Measurements from ENCODE around the gene HEG1.

Gene HEG1

DNA sequence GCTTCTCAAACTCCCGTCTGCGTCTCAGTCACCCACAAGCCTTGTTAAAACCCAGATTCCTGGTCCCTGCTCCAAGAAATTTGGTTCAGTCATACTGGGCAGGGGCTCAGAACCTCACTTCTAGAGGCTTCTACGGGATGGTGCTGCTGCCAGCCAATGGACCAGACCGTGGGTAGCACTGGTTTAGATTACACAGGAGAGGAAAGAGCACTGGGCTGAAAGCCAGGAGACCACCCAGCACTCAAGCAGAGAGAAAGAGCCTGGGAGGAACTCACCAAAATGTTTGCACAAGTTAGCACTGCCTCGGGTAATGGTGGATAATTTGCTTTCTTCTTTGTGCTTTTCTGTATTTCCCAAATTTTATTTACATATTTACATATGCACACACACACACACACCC is 74.3 kb downstream of the HEG1 start:
- Histone ChIP-seq H3K79me2 (ENCODE audit: control insufficient read depth, insufficient read depth, low read length, poor library complexity) (no peaks in the 10 kb centered on the region), H3K23ac (ENCODE audit: low read length) (no peak overlapping the region), H3K9ac (ENCODE audit: low read length) (no peak overlapping the region), H2AFZ (ENCODE audit: insufficient read depth, low read length, poor library complexity) (no peak overlapping the region), H3K27me3 (ENCODE audit: insufficient read depth, low read length) (no peaks in the 10 kb centered on the region), H4K91ac (ENCODE audit: low read depth, low read length) (no peak overlapping the region), H3K9me3 (ENCODE audit: insufficient read depth, low read depth, low read length) (no peaks in the 10 kb centered on the region), H2BK12ac (ENCODE audit: low read length) (no peak overlapping the region), H3K36me3 (ENCODE audit: control insufficient read depth in 1 of 2, insufficient read depth in 2 of 2, low read length in 2 of 2) (peaks cover 20 to 23% of the 10 kb centered on the region in 2 experiments), H3K27ac (ENCODE audit: low read depth, low read length) (no peak overlapping the region), H2BK120ac (ENCODE audit: insufficient read depth, low read length, poor library complexity) (no peak overlapping the region), H3K14ac (ENCODE audit: low read length) (no peak overlapping the region), H3K79me1 (ENCODE audit: low read length) (no peaks in the 10 kb centered on the region), H3K4me1 (ENCODE audit: control insufficient read depth in 1 of 2, insufficient read depth in 2 of 2, low read length in 2 of 2) (peaks cover 4 to 5% of the 10 kb centered on the region in 2 experiments), H3K4me3 (ENCODE audit: low read depth, low read length) (no peak overlapping the region), H3K4me2 (ENCODE audit: low read length) (no peak overlapping the region), H2BK5ac (ENCODE audit: low read depth, low read length, poor library complexity) (no peak overlapping the region), H2AK5ac (ENCODE audit: low read length) (no peak overlapping the region), H4K12ac (ENCODE audit: low read depth, low read length) (no peak overlapping the region), H3K4ac (ENCODE audit: low read depth, low read length) (no peak overlapping the region), H3K18ac (ENCODE audit: low read length) (no peak overlapping the region), H4K8ac (ENCODE audit: low read depth, low read length) (peak overlapping the region; percentile 11)
- no CpG with 5 or more reads among the region's 5 CpGs for WGBS (ENCODE audit: extremely low coverage, insufficient coverage, insufficient read length)
- no peak for DNase-seq

DNA sequence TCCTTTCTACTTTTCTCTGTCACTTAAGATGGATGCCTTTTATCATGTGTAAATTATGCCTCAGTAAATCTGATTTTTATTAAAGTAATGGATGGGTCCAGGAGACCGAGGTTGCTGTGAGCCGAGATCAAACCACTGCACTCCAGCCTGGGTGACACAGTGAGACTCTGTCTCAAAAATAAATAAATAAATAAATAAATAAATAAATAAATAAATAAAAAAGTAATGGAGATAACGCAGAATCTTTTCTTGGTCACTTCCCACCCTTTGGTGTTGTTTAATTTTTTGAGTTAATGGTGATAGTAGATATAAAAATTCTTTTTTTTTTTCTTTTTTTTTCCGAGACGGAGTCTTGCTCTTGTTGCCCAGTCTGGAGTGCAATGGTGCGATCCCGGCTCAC is 77.2 kb downstream of the HEG1 start:
- Histone ChIP-seq H2BK12ac (ENCODE audit: low read length) (no peak overlapping the region), H2BK120ac (ENCODE audit: insufficient read depth, low read length, poor library complexity) (no peak overlapping the region), H2AFZ (ENCODE audit: insufficient read depth, low read length, poor library complexity) (no peak overlapping the region), H3K27ac (ENCODE audit: low read depth, low read length) (no peak overlapping the region), H3K9ac (ENCODE audit: low read length) (no peak overlapping the region), H4K91ac (ENCODE audit: low read depth, low read length) (no peak overlapping the region), H2BK5ac (ENCODE audit: low read depth, low read length, poor library complexity) (no peak overlapping the region), H4K8ac (ENCODE audit: low read depth, low read length) (no peak overlapping the region), H3K4ac (ENCODE audit: low read depth, low read length) (no peak overlapping the region), H3K9me3 (ENCODE audit: insufficient read depth, low read depth, low read length) (no peaks in the 10 kb centered on the region), H2AK5ac (ENCODE audit: low read length) (no peak overlapping the region), H3K18ac (ENCODE audit: low read length) (no peak overlapping the region), H3K79me2 (ENCODE audit: control insufficient read depth, insufficient read depth, low read length, poor library complexity) (no peaks in the 10 kb centered on the region), H3K36me3 (ENCODE audit: control insufficient read depth in 1 of 2, insufficient read depth in 2 of 2, low read length in 2 of 2) (peaks cover 16 to 19% of the 10 kb centered on the region in 2 experiments), H3K4me3 (ENCODE audit: low read depth, low read length) (no peak overlapping the region), H3K4me1 (ENCODE audit: control insufficient read depth in 1 of 2, insufficient read depth in 2 of 2, low read length in 2 of 2) (no peaks in the 10 kb centered on the region), H3K79me1 (ENCODE audit: low read length) (no peaks in the 10 kb centered on the region), H4K12ac (ENCODE audit: low read depth, low read length) (no peak overlapping the region), H3K14ac (ENCODE audit: low read length) (no peak overlapping the region), H3K23ac (ENCODE audit: low read length) (no peak overlapping the region), H3K27me3 (ENCODE audit: insufficient read depth, low read length) (no peaks in the 10 kb centered on the region), H3K4me2 (ENCODE audit: low read length) (no peak overlapping the region)
- WGBS (ENCODE audit: extremely low coverage, insufficient coverage, insufficient read length) = no CpG with 5 or more reads among the region's 7 CpGs
- DNase-seq = no peak

DNA sequence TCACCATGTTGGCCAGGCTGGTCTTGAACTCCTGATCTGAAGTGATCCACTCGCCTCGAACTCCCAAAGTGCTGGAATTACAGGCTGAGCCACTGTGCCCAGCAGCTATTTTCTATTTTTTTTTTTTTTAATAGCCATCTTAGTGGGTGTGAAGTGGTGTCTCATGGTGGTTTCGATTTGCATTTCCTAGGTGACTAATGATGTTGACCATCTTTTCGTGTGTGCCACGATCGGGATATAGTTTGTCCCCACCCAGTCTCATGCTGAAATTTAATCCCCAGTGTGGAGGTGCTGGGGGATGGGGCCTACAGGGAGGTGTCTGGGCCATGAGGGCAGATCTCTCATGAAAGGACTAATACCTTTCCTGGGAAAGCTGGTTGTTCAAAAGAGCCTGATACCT is 79.4 kb downstream of the HEG1 start:
- Histone ChIP-seq H2AK5ac (ENCODE audit: low read length) (no peak overlapping the region), H3K9ac (ENCODE audit: low read length) (no peak overlapping the region), H4K91ac (ENCODE audit: low read depth, low read length) (no peak overlapping the region), H3K79me2 (ENCODE audit: control insufficient read depth, insufficient read depth, low read length, poor library complexity) (no peaks in the 10 kb centered on the region), H3K27ac (ENCODE audit: low read depth, low read length) (no peak overlapping the region), H3K4me1 (ENCODE audit: control insufficient read depth in 1 of 2, insufficient read depth in 2 of 2, low read length in 2 of 2) (no peaks in the 10 kb centered on the region), H3K14ac (ENCODE audit: low read length) (no peak overlapping the region), H3K79me1 (ENCODE audit: low read length) (no peaks in the 10 kb centered on the region), H3K4me2 (ENCODE audit: low read length) (no peak overlapping the region), H3K4me3 (ENCODE audit: low read depth, low read length) (no peak overlapping the region), H3K4ac (ENCODE audit: low read depth, low read length) (no peak overlapping the region), H3K9me3 (ENCODE audit: insufficient read depth, low read depth, low read length) (no peaks in the 10 kb centered on the region), H3K23ac (ENCODE audit: low read length) (no peak overlapping the region), H4K8ac (ENCODE audit: low read depth, low read length) (no peak overlapping the region), H2BK12ac (ENCODE audit: low read length) (no peak overlapping the region), H3K27me3 (ENCODE audit: insufficient read depth, low read length) (no peaks in the 10 kb centered on the region), H4K12ac (ENCODE audit: low read depth, low read length) (no peak overlapping the region), H2BK120ac (ENCODE audit: insufficient read depth, low read length, poor library complexity) (no peak overlapping the region), H2AFZ (ENCODE audit: insufficient read depth, low read length, poor library complexity) (no peak overlapping the region), H3K18ac (ENCODE audit: low read length) (no peak overlapping the region), H3K36me3 (ENCODE audit: control insufficient read depth in 1 of 2, insufficient read depth in 2 of 2, low read length in 2 of 2) (peaks cover 19 to 21% of the 10 kb centered on the region in 2 experiments), H2BK5ac (ENCODE audit: low read depth, low read length, poor library complexity) (no peak overlapping the region)
- WGBS (ENCODE audit: extremely low coverage, insufficient coverage, insufficient read length) = no CpG with 5 or more reads among the region's 6 CpGs
- no peak for DNase-seq

DNA sequence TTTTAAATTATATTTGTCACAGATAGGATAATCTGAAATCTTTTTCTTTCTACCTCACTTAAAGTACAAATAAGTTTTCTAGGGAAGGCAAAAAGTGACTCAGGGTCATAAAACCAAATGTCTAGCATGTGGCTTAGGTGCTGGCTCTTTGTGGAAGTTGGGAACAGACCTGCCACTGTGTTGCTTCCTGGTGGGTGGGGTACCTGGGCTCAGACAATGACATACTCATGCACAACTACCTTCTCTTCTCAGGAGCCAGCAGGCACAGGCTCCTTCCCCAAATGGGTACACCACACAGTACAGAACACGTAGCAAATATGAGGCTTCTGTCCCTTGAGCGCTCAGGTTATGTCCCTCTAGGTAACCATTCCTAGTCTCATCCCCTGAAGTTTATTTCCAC is 81.1 kb downstream of the HEG1 start:
- Histone ChIP-seq H2AK5ac (ENCODE audit: low read length) (no peak overlapping the region), H2BK12ac (ENCODE audit: low read length) (no peak overlapping the region), H3K18ac (ENCODE audit: low read length) (no peak overlapping the region), H2BK5ac (ENCODE audit: low read depth, low read length, poor library complexity) (no peak overlapping the region), H2BK120ac (ENCODE audit: insufficient read depth, low read length, poor library complexity) (no peak overlapping the region), H4K12ac (ENCODE audit: low read depth, low read length) (no peak overlapping the region), H3K4me1 (ENCODE audit: control insufficient read depth in 1 of 2, insufficient read depth in 2 of 2, low read length in 2 of 2) (no peaks in the 10 kb centered on the region), H3K4me3 (ENCODE audit: low read depth, low read length) (no peak overlapping the region), H3K27ac (ENCODE audit: low read depth, low read length) (no peak overlapping the region), H3K79me2 (ENCODE audit: control insufficient read depth, insufficient read depth, low read length, poor library complexity) (no peaks in the 10 kb centered on the region), H3K4ac (ENCODE audit: low read depth, low read length) (no peak overlapping the region), H3K23ac (ENCODE audit: low read length) (no peak overlapping the region), H3K27me3 (ENCODE audit: insufficient read depth, low read length) (no peaks in the 10 kb centered on the region), H3K4me2 (ENCODE audit: low read length) (no peak overlapping the region), H4K8ac (ENCODE audit: low read depth, low read length) (no peak overlapping the region), H3K36me3 (ENCODE audit: control insufficient read depth in 1 of 2, insufficient read depth in 2 of 2, low read length in 2 of 2) (peaks cover 23 to 30% of the 10 kb centered on the region in 2 experiments), H3K9ac (ENCODE audit: low read length) (no peak overlapping the region), H3K14ac (ENCODE audit: low read length) (no peak overlapping the region), H4K91ac (ENCODE audit: low read depth, low read length) (no peak overlapping the region), H3K9me3 (ENCODE audit: insufficient read depth, low read depth, low read length) (no peaks in the 10 kb centered on the region), H2AFZ (ENCODE audit: insufficient read depth, low read length, poor library complexity) (no peak overlapping the region), H3K79me1 (ENCODE audit: low read length) (no peaks in the 10 kb centered on the region)
- DNase-seq = no peak
- no CpG with 5 or more reads among the region's 2 CpGs for WGBS (ENCODE audit: extremely low coverage, insufficient coverage, insufficient read length)

Measured in trophoblast cell (in vitro differentiated cells and primary cell).